Measurements from ENCODE around the gene ONECUT1. TPM values are rescaled to one million over a fixed set of nuclear protein-coding genes. Genes with fewer than 3 reads are reported as not detected.

Gene ONECUT1
- polyA plus RNA-seq, 1 donor from 2014 or later: not detected

GRCh38 chr15:52782514-52782913, 7.6 kb downstream of the ONECUT1 start:
- peaks cover 0 to 5% (median 0%) of the 10 kb centered on the region in 3 donors for H3K9me3 Mint-ChIP-seq
- H3K4me1 Mint-ChIP-seq: peaks cover 10 to 16% (median 14%) of the 10 kb centered on the region in 3 donors
- H3K27me3 Mint-ChIP-seq: peaks cover 55% of the 10 kb centered on the region
- peak overlapping the region in 2 of 3 donors; percentile 65 to 92 for H3K27ac Mint-ChIP-seq
- H3K36me3 Mint-ChIP-seq: no peaks in the 10 kb centered on the region
- H3K4me3 Mint-ChIP-seq: no peak overlapping the region

- peaks cover 45% of the 10 kb centered on the region for H3K27me3 Mint-ChIP-seq
Measured at GRCh38 chr15:52780172-52780980, 9.8 kb downstream of the ONECUT1 start.

GRCh38 chr15:52778457-52778856, 11.7 kb downstream of the ONECUT1 start:
- peaks cover 0 to 2% (median 0%) of the 10 kb centered on the region in 3 donors for H3K9me3 Mint-ChIP-seq
- peaks cover 37% of the 10 kb centered on the region for H3K27me3 Mint-ChIP-seq
- no peak overlapping the region for H3K27ac Mint-ChIP-seq
- peaks cover 10 to 15% (median 14%) of the 10 kb centered on the region in 3 donors for H3K4me1 Mint-ChIP-seq
- no peak overlapping the region for H3K4me3 Mint-ChIP-seq
- H3K36me3 Mint-ChIP-seq: no peaks in the 10 kb centered on the region

More at GRCh38 chr15:52780172-52780980, 9.8 kb downstream of the ONECUT1 start:
- Mint-ChIP-seq H3K4me1 (peaks cover 10 to 15% (median 14%) of the 10 kb centered on the region in 3 donors), H3K27ac (peak overlapping the region; percentile 35 to 92 (median 90)), H3K9me3 (peaks cover 0 to 4% (median 0%) of the 10 kb centered on the region in 3 donors), H3K36me3 (no peaks in the 10 kb centered on the region), H3K4me3 (peak overlapping the region; percentile 67 to 91 (median 81))

GRCh38 chr15:52772766-52773165, 17.4 kb downstream of the ONECUT1 start:
- Mint-ChIP-seq H3K4me3 (peak overlapping the region in 1 of 4 donors; percentile 56), H3K27ac (no peak overlapping the region), H3K9me3 (no peaks in the 10 kb centered on the region), H3K27me3 (peaks cover 14% of the 10 kb centered on the region), H3K36me3 (no peaks in the 10 kb centered on the region), H3K4me1 (peaks cover 0 to 3% (median 1%) of the 10 kb centered on the region in 3 donors)

GRCh38 chr15:52765785-52766184, 24.4 kb downstream of the ONECUT1 start:
- Mint-ChIP-seq H3K9me3 (no peaks in the 10 kb centered on the region), H3K36me3 (peaks cover 1% of the 10 kb centered on the region), H3K4me3 (no peak overlapping the region), H3K27me3 (peaks cover 13% of the 10 kb centered on the region), H3K4me1 (no peaks in the 10 kb centered on the region), H3K27ac (no peak overlapping the region)

- peaks cover 13% of the 10 kb centered on the region for H3K27me3 Mint-ChIP-seq
- no peaks in the 10 kb centered on the region for H3K4me1 Mint-ChIP-seq
- no peak overlapping the region for H3K4me3 Mint-ChIP-seq
- peaks cover 1% of the 10 kb centered on the region for H3K36me3 Mint-ChIP-seq
- H3K27ac Mint-ChIP-seq: no peak overlapping the region
- no peaks in the 10 kb centered on the region for H3K9me3 Mint-ChIP-seq
Measured at GRCh38 chr15:52764731-52765130, 25.4 kb downstream of the ONECUT1 start.

- peaks cover 11% of the 10 kb centered on the region for H3K27me3 Mint-ChIP-seq
- peak overlapping the region in 1 of 4 donors; percentile 29 for H3K4me3 Mint-ChIP-seq
- H3K36me3 Mint-ChIP-seq: peaks cover 1% of the 10 kb centered on the region
- H3K4me1 Mint-ChIP-seq: no peaks in the 10 kb centered on the region
- no peaks in the 10 kb centered on the region for H3K9me3 Mint-ChIP-seq
- no peak overlapping the region for H3K27ac Mint-ChIP-seq
Measured at GRCh38 chr15:52762621-52763020, 27.5 kb downstream of the ONECUT1 start.

GRCh38 chr15:52760562-52760961, 29.6 kb downstream of the ONECUT1 start:
- H3K9me3 Mint-ChIP-seq: no peaks in the 10 kb centered on the region
- H3K27me3 Mint-ChIP-seq: peaks cover 5% of the 10 kb centered on the region
- H3K4me1 Mint-ChIP-seq: no peaks in the 10 kb centered on the region
- H3K27ac Mint-ChIP-seq: no peak overlapping the region
- H3K36me3 Mint-ChIP-seq: peaks cover 1% of the 10 kb centered on the region
- H3K4me3 Mint-ChIP-seq: no peak overlapping the region

- H3K9me3 Mint-ChIP-seq: peaks cover 0 to 2% (median 0%) of the 10 kb centered on the region in 3 donors
- H3K36me3 Mint-ChIP-seq: peaks cover under 1% of the 10 kb centered on the region
- no peak overlapping the region for H3K4me3 Mint-ChIP-seq
- H3K4me1 Mint-ChIP-seq: no peaks in the 10 kb centered on the region
- no peak overlapping the region for H3K27ac Mint-ChIP-seq
- peaks cover 5% of the 10 kb centered on the region for H3K27me3 Mint-ChIP-seq
Measured at GRCh38 chr15:52759969-52760368, 30.2 kb downstream of the ONECUT1 start.

GRCh38 chr15:52757496-52757895, 32.6 kb downstream of the ONECUT1 start:
- Mint-ChIP-seq H3K4me3 (no peak overlapping the region), H3K27ac (no peak overlapping the region), H3K36me3 (no peaks in the 10 kb centered on the region), H3K27me3 (peaks cover 9% of the 10 kb centered on the region), H3K4me1 (peaks cover 0 to 3% (median 1%) of the 10 kb centered on the region in 3 donors), H3K9me3 (peaks cover 0 to 2% (median 0%) of the 10 kb centered on the region in 3 donors)

- Mint-ChIP-seq H3K9me3 (peaks cover 0 to 2% (median 0%) of the 10 kb centered on the region in 3 donors), H3K36me3 (no peaks in the 10 kb centered on the region), H3K4me3 (no peak overlapping the region), H3K27me3 (peaks cover 8% of the 10 kb centered on the region), H3K4me1 (peaks cover 6 to 9% (median 7%) of the 10 kb centered on the region in 3 donors), H3K27ac (no peak overlapping the region)
Measured at GRCh38 chr15:52751522-52751921, 38.6 kb downstream of the ONECUT1 start.

- H3K4me3 Mint-ChIP-seq: no peak overlapping the region
- H3K9me3 Mint-ChIP-seq: no peaks in the 10 kb centered on the region
- peaks cover 8% of the 10 kb centered on the region for H3K27me3 Mint-ChIP-seq
- peaks cover 6 to 9% (median 7%) of the 10 kb centered on the region in 3 donors for H3K4me1 Mint-ChIP-seq
- H3K27ac Mint-ChIP-seq: no peak overlapping the region
- H3K36me3 Mint-ChIP-seq: no peaks in the 10 kb centered on the region
Measured at GRCh38 chr15:52749258-52749657, 40.9 kb downstream of the ONECUT1 start.

- Mint-ChIP-seq H3K27me3 (peaks cover 2% of the 10 kb centered on the region), H3K27ac (no peak overlapping the region), H3K9me3 (no peaks in the 10 kb centered on the region), H3K4me3 (no peak overlapping the region), H3K4me1 (peaks cover 4 to 9% (median 5%) of the 10 kb centered on the region in 3 donors), H3K36me3 (no peaks in the 10 kb centered on the region)
Measured at GRCh38 chr15:52746162-52746757, 43.9 kb downstream of the ONECUT1 start.

- peaks cover 4 to 9% (median 5%) of the 10 kb centered on the region in 3 donors for H3K4me1 Mint-ChIP-seq
- H3K36me3 Mint-ChIP-seq: no peaks in the 10 kb centered on the region
- peak overlapping the region in 1 of 4 donors; percentile 38 for H3K4me3 Mint-ChIP-seq
- H3K27me3 Mint-ChIP-seq: no peaks in the 10 kb centered on the region
- no peaks in the 10 kb centered on the region for H3K9me3 Mint-ChIP-seq
- H3K27ac Mint-ChIP-seq: no peak overlapping the region
Measured at GRCh38 chr15:52745326-52746161, 44.6 kb downstream of the ONECUT1 start.

- no peaks in the 10 kb centered on the region for H3K36me3 Mint-ChIP-seq
- H3K27ac Mint-ChIP-seq: no peak overlapping the region
- H3K4me1 Mint-ChIP-seq: peaks cover 3 to 5% (median 5%) of the 10 kb centered on the region in 3 donors
- H3K9me3 Mint-ChIP-seq: no peaks in the 10 kb centered on the region
- H3K27me3 Mint-ChIP-seq: peaks cover 3% of the 10 kb centered on the region
- H3K4me3 Mint-ChIP-seq: no peak overlapping the region
Measured at GRCh38 chr15:52738311-52738710, 51.8 kb downstream of the ONECUT1 start.

Data from IgD-negative memory B cell (primary cell).